ENCODE results near the gene PFKL.
A peak's percentile ranks its signal among the peaks of the same experiment; 100 is the strongest.
"Not testable (repeated sequence)": the region's sequence is repeated elsewhere in the genome, so short reads cannot be mapped to it uniquely, and the experiment has no call there.

The PFKL gene

GRCh38 chr21:44295163-44295573 is 4.7 kb upstream of the PFKL start:
- no peak for DNase-seq

DNA sequence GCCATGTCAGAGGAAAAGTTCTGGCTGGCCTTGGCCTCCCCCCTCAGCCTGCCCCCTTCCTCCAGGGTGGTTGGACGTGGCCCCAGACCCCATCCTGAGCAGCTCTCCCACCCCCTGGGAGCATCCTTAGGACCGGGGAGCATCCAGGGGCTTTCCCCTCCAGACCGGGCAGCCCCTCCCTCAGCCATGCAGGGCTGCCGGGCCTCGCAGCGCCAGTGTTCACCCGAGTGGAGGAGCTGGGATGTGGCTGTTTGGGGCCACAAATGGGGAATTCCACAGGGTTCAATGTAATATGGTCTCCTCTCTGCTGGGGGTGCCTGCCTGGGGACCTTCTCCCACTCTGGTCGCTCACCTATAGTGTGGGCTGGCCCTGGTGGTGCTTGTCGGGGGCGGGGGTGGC is 4.2 kb upstream of the PFKL start:
- DNase-seq: no peak

GRCh38 chr21:44296103-44296519 is 3.7 kb upstream of the PFKL start:
- no peak for DNase-seq

DNA sequence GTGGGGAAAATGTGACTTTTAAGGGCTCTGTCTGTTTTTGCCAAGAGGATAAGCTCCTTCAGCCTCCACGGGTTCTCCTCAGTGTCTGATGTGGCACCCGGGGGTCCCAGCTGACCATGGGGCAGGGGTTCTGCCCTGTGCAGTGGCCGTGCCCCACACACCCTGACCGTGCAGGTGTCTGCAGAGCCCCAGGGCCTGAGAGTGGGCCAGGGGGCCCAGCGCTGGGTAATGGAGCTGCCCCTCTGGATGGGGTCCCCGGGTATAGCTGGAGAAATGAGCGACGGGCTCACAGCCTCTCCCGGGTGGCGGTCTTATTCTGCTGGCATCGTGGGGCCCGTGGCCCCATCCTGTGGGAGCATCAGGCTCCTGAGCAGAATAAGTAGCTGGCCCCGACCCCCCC is 2.9 kb upstream of the PFKL start:
- DNase-seq: no peak

DNA sequence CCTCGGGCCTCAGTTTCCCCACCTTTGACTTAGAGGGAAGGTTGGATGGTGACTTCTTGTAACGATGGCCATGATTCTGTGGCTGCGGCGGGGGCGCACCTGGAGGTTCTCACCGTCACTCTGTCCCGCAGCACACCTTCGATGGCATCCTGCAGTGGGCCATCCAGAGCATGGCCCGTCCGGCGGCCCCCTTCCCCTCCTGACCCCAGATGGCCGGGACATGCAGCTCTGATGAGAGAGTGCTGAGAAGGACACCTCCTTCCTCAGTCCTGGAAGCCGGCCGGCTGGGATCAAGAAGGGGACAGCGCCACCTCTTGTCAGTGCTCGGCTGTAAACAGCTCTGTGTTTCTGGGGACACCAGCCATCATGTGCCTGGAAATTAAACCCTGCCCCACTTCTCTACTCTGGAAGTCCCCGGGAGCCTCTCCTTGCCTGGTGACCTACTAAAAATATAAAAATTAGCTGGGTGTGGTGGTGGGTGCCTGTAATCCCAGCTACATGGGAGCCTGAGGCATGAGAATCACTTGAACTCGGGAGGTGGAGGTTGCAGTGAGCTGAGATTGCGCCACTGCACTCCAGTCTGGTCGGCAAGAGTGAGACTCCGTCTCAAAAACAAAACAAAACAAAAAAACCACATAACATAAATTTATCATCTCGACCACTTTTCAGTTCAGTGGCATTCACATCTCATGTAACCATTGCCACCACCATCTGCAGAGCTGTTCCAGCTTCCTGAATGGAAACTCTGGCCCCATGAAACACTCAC is 2.1 kb upstream of the PFKL start:
- DNase-seq: peak; percentile 77

- no peak for DNase-seq
These were observed 1.6 kb upstream of the PFKL start for GRCh38 chr21:44298301-44298700.

- peak; percentile 17 for DNase-seq
These were observed 782 bp upstream of the PFKL start for GRCh38 chr21:44299085-44299457.

DNA sequence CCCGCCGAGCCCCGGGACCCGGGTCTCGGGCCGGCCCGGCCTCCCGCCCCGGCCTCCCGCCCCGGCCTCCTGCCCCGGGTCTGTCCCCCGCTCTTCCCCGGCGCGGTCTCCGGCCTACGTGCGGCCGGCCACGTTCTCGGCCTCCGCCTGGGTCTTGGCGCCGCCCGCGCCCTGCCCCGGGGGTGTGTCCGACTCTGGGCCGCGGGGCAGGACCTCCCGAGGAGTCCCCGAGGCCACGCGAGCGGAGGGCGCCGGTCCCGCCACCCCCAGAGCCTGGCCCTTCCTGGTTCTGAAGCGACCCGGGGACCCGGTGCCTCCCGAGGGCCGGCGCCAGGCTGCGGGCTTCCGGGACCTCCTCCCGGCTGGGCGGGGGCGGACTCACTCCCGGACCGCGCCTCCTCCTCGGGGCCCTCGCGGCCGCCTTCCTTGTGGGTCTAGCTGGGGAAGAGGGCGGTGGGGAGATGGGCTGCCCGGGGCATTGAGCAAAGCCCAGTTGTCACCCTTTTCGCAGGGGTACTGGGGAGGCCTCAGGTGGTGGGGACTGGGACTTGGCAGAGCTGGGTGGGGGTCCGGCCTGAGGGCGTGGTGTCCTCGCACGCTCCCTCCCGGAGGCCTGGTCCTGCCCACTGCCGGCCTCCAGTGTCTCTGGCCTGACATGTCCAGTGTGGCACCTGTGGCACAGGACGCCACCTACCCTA is 558 bp downstream of the PFKL start:
- peak; percentile 64 for DNase-seq

DNA sequence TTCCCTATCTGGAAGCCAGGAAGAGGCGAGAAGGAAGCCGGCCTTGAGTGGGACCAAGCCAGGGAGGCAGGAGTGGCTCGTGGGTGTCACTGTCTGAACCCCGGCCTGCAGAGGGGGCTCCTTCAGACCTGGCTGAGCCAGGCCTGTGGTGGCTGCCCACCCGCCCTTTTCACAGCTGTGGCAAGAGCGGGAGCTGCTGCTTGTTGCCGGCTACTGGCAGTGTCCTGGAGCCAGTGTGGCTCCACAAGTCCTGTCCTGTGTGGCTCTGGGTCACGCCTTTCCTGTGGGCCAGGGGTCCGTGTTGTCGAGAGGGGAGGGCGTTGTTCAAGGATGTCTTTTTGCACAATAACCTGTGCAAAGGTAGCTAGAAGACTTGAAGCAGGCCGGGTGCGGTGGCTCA is 1.3 kb downstream of the PFKL start:
- DNase-seq: no peak

DNA sequence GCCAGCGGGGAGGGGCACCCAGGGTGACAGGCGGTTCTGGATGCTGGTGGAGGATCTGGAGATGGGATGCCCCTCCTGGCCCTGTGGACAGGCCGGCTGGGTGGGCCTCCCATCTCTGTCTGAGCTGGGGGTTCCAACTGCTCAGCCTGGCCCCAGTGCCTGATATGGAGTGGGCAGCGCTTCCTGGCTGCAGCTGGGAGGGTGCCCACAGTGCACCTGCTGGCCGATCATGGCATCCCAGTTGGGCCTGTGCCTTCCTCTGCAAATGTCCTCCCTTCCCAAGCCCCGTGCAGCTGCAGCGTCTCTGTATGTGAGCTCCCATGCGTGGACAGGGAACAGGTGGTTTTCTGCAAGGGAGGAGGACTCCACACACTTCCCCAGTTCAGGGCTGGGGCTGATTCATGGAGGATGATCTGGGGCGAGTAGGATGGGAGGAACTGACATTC is 2.1 kb downstream of the PFKL start:
- DNase-seq: no peak

GRCh38 chr21:44302573-44303401 is 2.9 kb downstream of the PFKL start:
- not testable (repeated sequence) for DNase-seq

DNA sequence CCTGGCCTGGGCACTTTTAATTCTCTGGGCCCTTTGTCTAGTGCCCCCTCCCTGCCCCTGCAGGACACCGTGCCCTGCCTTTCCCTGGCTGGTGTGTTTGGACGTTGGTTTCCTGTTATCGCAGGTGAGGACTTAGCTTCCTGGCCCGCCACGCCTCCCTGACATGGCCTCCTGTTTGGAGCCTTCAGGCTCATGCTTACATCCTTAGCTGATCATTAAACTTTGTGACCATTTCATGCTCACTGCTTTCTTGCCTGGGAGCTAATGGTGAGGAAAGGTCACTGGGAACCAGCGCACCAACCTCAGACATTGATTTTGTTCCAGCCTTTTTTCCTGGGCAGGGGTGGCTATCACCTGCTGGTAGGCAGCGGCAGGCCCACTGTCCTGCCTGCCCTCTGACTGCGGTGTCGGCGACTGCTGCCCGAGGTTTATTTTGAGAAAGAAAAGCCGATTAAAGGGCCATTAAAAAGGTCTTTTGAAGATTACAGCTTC is 3.7 kb downstream of the PFKL start:
- DNase-seq: no peak

DNA sequence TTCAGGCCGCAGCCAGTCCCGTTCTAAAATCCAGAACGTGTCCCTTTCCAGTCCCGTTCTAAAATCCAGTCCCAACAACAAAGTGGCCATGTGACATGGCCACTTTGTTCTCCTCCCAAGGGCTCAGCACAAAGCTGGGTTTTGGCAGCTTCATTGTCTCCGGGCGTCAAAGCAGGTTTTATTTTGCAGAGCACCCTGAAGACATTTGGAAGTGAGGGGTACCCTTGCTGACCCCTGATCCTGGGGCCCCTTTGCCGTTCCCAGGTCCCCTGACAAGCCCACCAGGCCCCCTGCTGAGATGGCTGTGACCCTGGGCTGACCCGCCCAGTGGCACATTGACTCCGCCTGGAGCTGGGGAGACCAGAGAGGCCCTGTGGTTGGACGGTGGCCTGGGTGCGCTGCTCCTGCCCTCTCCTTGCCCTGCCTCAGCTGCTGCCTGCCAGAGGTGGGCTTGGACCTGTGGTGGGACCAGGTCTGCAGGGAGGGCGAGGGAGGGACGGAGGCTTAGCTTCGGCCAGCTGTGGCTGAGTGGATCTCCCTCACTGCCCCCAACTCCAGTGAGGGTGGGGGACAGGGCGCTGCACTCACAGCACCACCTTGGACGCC is 4.3 kb downstream of the PFKL start:
- no peak for DNase-seq

GRCh38 chr21:44304877-44305293 is 5.0 kb downstream of the PFKL start:
- DNase-seq: peak; percentile 44

DNA sequence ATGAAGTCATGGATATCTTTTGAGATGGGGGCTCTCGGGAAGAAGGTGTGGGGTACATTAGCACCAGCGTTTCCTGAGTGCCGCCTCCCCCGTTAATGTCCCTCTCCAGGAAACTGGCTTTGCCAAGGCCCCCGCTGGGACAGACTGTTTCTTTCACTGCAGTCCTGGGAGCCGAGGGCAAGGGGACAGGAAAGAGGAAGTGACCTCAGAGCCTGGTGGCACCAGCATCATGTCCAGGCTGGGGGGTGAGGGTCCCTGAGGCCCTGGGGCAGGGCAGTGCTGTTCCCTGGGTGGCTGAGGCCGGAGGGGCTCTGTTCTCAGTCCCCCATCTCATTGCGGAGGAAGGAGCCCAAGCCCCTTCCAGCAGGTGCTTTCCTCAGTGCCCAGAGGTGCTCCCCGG is 5.8 kb downstream of the PFKL start:
- no peak for DNase-seq

DNA sequence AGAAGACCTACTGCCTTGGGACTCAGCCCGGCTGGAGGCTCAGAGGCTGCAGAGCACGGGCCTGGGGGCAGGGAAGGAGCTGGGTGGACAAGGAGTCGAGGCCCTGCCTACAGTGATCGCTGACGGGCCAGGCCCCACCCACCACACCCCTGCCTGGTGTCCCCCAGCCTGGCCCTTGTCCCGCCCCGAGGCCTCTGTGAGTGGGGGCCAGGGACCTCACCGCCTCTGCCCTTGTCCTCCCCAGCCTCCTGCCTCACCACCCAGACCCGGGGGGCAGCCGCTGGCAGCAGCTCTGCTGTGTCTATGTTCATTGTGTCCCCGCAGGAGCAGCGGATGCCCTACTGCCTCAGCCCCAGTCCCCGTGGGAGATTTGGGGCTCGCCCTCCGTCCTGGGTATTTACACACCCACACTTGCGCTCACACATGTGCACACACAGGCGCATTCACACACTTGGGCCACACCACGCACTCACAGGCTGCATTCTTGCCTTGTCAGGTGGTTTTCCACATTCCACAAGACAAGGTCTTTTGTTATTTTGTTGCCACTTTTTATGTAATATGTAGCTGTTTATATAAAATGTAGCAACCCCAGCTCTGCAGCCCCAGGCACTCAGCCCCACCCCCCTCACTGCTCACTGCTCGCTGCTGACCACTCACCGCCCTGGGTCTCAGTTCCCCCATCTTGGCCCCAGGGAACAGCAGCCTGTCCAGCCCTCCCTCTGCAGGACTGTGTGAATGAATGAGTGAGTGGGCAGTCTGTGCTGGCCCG is 7.3 kb downstream of the PFKL start:
- DNase-seq: no peak

DNA sequence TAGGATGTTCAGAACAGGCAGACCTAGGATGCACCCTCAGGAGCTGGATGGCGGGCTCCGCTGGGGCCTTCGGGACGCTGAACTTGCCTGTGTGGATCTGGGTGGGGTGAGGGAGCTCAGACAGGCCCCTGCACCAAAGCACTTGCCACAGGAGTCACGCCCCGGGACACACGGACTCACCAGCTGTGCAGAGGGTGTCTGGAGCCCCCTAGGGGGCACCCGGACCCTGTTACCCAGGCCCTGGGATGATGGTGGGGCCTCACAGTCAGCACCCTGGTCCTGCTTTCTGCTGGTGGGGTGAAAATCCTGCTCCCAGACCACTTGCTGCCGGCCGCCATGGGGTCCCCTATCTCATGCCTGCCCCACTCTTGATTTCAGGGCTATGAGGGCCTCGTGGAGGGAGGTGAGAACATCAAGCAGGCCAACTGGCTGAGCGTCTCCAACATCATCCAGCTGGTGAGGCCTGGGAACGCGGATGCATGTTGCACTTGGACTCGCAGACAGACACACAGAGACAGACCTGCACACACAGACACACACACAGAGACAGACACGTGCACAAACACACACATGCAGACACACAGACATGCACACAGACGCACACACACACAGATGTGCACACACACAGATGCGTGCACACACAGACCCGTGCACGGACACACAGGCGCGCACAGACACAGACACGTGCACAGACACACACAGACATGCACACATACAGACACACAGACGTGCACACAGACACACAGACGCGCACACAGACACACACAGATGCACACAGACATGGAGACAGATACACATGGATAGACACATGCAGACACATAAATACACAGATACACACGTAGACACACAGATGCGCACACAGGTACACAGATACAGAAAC is 11.0 kb downstream of the PFKL start:
- no peak for DNase-seq

- DNase-seq: no peak
These were observed 12.2 kb downstream of the PFKL start for GRCh38 chr21:44312089-44312488.

DNA sequence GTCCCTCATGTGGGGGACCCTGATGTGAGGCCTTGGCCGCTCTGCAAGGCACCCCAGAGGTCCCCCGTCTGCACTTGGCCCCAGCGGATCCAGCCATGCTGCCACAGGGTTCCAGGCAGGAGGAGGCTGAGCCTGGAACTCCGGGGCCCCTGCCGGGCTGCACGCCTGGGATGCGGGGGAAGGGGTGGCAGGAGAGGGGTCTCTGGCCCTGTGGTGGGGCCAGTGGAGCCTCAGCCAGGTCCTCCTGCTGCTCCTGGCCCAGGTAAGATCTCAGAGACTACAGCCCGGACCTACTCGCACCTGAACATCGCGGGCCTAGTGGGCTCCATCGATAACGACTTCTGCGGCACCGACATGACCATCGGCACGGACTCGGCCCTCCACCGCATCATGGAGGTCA is 12.9 kb downstream of the PFKL start:
- DNase-seq: no peak

- DNase-seq: no peak
These were observed 13.6 kb downstream of the PFKL start for GRCh38 chr21:44313451-44313850.

GRCh38 chr21:44314128-44314527 is 14.3 kb downstream of the PFKL start:
- DNase-seq: no peak
